ENCODE data around the gene ABR.
"Not testable (repeated sequence)": the region's sequence is repeated elsewhere in the genome, so short reads cannot be mapped to it uniquely, and the experiment has no call there.

Gene ABR

DNA sequence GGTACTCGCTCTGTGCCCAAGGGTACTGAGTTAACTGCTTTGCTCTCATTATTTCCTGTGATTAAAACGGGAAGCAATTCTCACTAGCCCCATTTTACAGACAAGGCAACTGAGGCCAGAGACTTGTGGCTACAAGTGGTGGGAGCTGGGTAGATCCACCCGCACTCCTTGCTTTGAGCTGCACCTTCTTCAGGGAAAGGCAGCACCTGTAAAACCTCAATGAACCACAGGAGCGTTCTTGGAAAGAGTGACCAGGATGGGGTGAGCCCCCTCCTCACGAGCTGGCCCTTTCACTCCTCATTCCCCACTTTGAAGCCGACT lies 102.8 kb downstream of the ABR start:
- DNase-seq (ENCODE audit: extremely low read depth, low read depth), result no peak
- TF ChIP-seq, protein P1, sequence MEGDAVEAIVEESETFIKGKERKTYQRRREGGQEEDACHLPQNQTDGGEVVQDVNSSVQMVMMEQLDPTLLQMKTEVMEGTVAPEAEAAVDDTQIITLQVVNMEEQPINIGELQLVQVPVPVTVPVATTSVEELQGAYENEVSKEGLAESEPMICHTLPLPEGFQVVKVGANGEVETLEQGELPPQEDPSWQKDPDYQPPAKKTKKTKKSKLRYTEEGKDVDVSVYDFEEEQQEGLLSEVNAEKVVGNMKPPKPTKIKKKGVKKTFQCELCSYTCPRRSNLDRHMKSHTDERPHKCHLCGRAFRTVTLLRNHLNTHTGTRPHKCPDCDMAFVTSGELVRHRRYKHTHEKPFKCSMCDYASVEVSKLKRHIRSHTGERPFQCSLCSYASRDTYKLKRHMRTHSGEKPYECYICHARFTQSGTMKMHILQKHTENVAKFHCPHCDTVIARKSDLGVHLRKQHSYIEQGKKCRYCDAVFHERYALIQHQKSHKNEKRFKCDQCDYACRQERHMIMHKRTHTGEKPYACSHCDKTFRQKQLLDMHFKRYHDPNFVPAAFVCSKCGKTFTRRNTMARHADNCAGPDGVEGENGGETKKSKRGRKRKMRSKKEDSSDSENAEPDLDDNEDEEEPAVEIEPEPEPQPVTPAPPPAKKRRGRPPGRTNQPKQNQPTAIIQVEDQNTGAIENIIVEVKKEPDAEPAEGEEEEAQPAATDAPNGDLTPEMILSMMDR (IDR thresholded peaks at IDR 0.05; ENCODE audit: low read depth, low read length), result no peak

DNA sequence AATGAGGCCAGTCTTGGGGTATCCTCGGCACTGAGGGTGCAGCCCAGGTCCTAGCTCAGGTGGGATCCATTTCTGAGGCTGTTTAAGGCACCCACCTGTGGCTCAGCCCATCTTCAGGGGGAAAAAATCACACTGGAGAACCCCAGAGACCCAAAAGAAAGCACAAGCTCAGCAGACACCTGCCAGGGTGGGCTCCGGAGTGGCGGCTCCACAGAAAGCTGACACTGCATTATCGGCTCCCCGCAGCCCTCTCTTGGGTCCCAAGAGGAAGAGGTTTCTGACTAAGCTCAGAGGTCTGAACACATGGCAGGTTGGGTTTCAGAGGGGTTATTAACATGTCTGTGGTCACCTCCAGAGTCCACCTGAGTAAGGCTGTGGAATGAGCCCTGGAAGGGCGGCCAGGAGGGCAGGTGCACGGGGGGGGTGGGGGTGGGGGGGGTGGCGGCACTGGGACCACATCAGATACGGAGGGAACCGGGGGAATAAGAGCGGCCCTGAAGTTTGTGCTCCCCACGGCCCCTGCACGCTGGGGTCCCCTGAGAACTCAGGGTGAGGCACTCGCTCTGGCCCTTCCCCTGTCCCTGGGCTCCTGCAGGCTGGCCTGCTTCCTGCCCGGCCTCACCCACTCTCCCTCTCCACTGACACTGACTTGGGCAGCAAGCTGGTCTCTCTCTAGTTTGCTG lies 103.3 kb downstream of the ABR start:
- DNase-seq (ENCODE audit: extremely low read depth, low read depth), result no peak
- TF ChIP-seq, protein P1 (IDR thresholded peaks at IDR 0.05; ENCODE audit: low read depth, low read length), result no peak

DNA sequence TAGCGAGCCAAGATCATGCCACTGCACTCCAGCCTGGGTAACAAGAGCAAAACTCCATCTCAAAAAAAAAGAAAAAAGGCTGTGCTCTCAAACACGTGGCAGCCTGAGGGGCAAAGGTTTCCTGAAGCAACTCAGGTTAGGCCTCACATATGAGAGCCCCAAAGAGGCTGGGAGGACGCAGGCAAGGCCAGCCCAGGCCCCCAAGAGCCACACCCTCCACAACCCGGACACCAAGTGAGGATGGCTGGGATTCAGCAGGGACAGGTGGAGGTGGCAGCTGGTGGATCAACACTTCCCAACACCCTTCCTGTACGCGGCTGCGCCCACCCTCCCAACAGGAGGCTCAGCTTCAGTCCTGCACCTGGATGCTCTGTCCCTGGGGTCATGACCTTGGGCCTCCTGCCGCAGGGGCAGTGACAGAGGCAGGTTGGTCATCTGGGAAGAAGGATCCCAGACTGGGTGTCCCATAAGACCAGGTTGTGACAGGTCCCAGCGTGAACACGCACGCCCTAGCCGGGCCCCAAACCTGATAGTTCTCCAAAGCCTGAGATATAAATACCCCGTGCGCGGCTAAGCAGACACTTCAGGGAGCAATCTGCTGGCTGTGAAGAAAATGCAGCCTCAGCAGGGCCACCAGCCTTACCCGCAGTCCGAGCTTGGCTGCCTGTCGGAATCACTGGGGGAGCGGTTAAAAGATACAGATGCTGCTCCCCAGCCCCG lies 104.7 kb downstream of the ABR start:
- TF ChIP-seq, protein P1 (IDR thresholded peaks at IDR 0.05; ENCODE audit: low read depth, low read length), result no peak
- no peak for DNase-seq (ENCODE audit: extremely low read depth, low read depth)

DNA sequence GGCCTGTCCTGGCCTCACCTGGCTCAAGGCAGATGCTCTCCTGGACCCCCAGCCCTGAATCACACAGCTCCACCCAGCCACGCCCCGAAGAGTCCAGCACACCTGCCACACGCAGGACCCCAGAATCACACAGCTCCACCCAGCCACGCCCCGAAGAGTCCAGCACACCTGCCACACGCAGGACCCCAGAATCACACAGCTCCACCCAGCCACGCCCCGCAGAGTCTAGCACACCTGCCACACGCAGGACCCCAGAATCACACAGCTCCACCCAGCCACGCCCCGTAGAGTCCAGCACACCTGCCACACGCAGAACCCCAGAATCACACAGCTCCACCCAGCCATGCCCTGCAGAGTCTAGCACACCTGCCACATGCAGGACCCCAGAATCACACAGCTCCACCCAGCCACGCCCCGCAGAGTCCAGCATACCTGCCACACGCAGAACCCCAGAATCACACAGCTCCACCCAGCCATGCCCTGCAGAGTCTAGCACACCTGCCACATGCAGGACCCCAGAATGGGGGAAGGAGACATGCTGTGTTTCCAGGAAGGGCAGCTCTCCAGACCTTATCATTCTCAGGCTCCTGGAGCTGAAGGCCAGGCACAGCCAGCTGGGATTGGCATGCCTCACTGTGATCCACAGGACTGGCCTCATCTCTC lies 105.7 kb downstream of the ABR start:
- not testable (repeated sequence) for DNase-seq (ENCODE audit: extremely low read depth, low read depth)

DNA sequence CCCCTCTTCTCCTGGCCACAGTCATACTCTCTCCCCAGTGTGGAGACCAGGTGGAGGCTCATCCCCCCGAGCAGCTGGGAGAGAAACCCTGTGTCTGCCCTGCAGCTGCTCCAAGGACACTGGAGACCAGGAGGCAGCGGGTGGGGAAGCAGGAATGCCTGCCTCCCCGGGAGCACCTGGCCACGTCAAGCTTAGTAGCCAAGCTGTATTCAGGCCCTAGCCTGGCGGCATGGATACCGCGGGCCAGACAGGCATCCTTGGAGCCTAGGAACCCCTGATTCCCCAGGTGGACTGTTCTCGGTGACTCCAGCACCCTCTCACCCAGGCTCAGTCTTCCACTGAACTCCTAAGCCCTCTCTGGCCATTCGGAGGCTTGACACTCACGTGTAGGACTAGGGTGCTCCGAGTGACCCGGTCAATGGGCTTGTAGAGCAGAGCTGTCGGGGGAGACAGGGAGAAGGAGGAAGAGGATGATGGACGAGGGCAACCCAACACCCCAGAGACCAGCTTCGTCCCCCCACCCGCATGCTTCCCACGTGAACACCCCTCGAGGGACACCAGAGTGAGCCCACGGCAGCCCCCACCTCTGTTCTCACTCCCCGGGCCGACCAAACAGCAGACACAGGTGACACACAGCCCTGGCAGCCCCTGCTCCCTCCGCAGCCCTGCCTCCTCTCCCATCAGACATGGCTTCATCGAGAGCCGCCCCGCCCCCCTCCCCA lies 106.4 kb downstream of the ABR start:
- no peak for DNase-seq (ENCODE audit: extremely low read depth, low read depth)
- TF ChIP-seq, protein P1 (IDR thresholded peaks at IDR 0.05; ENCODE audit: low read depth, low read length), result no peak

DNA sequence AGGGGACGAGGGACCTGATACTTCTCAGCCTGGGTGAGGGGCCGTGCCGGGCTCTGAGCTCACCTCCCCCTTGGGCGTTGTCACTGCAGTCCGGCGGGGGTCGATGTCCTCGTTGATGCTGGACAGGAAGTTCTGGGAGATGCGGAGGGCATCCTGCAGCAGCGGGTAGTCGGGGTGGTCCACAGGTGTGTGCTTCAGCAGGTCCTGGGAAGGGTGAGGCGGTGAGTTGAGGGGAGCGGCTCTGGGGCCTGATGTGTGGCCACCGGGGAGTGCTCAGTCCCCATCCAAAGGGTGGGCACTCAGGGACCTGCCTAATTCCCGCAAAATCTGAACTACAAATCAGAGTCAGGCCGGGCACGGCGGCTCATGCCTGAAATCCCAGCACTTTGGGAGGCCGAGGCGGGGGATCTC lies 107.2 kb downstream of the ABR start:
- TF ChIP-seq, protein P1 (IDR thresholded peaks at IDR 0.05; ENCODE audit: low read depth, low read length), result no peak

DNA sequence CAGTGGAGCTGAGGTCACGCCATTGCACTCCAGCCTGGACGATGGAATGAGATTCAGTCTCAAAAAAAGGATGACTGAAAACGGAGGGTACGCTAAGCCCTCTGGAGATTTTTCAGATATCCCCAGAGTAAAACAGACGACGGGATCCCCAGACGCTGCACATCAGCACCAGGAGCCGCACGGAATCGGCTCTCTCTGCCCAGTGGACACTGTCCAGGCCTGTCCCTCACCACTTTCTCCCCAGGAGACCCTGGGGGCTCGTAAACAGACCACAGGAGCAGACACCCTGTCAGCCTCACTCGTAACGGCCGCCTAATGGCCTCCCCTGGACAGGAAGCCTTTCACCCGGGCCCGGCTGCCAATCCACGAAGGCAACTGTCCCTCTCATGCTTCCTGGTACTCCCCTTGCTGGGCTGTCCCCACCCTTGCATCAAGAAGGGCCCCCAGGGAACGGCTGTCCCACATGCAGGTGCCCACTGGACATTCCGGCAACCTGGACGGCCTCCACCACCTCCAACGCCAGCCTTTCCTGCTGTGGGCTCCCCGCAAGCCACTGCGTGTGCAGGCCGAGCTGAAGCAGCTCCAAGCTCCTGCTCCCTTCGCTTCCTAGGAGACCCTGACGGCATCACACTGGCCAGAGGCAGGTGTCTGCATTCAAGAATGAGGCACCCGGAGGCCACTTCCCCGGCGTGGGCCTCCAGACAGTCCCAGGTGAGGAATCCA lies 108.5 kb downstream of the ABR start:
- TF ChIP-seq, protein P1 (IDR thresholded peaks at IDR 0.05; ENCODE audit: low read depth, low read length), result no peak
- DNase-seq (ENCODE audit: extremely low read depth, low read depth), result no peak

More for the DNA sequence above, 107.2 kb downstream of the ABR start:
- no peak for DNase-seq (ENCODE audit: extremely low read depth, low read depth)
